Fibroblast of lung (primary cell): Measurements from ENCODE around the gene TBCK.

Source experiments
- CTCF ChIP-seq, 2 donors: IDR thresholded peaks in 1 of 2; conservative IDR thresholded peaks in 1 of 2; 1 replicate in 1 of 2; 2 replicates in 1 of 2; pipeline ENCODE4 v1.5.1; 2011 to 2012; ENCODE audit warnings: low read length in 2 of 2, control low read depth in 1 of 2, inconsistent platforms in 1 of 2, low read depth in 1 of 2, mild to moderate bottlenecking in 1 of 2
- EZH2 ChIP-seq: IDR thresholded peaks from 2 replicates; pipeline ENCODE4 v1.5.1; 2012; ENCODE audit warnings: low read length, control low read depth, mild to moderate bottlenecking; ENCODE audit errors: missing control alignments

DNA sequence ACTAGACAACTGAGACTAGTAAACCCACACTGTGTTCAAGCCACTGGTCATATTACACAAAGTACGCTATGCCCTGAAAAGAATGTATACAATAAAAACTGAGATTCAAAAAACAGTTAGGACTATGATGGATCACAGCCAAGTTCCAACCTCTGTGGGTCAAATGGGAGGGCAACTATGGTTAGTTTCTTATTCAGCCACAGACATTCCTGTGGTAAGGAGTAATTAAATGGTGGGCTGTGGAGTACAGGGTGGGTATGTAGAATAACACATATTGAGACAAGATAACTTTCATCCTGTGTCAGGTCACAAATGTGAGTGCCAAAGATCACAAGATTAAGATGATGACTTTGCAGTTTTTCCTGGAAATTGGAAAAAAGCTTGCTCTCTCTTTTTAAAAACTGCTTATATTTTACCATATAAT is 253.5 kb downstream of the TBCK start:
- no peak for TF ChIP-seq CTCF (conservative IDR thresholded peaks at IDR 0.05 in 1 of 2, IDR thresholded peaks at IDR 0.05 in 1 of 2; ENCODE audit: low read depth in 1 of 2, low read length in 2 of 2)
- TF ChIP-seq EZH2, result no peak
